ENCODE results near the gene DGCR8. TPM values are rescaled to one million over a fixed set of nuclear protein-coding genes. Genes with fewer than 3 reads are reported as not detected.

The DGCR8 gene
- total RNA-seq, 4 donors from 2014 or later: 16.9 to 27.6 (median 25.5) TPM

- WGBS, 2 donors (ENCODE audit: low coverage in 1 of 2): no CpG with 5 or more reads among the region's 17 CpGs
- Histone ChIP-seq H3K27ac (no peak overlapping the region), H3K9me3 (no peaks in the 10 kb centered on the region), H3K4me3 (no peak overlapping the region), H3K36me3 (peaks cover 0 to 65% of the 10 kb centered on the region in 2 donors), H3K4me1 (peaks cover 0 to 34% (median 26%) of the 10 kb centered on the region in 3 donors), H3K27me3 (no peaks in the 10 kb centered on the region)
- ATAC-seq: no peak
- TF ChIP-seq POLR2A (IDR thresholded peaks at IDR 0.05) (no peak), POLR2AphosphoS5 (IDR thresholded peaks at IDR 0.05) (no peak), CTCF (IDR thresholded peaks at IDR 0.05) (no peak), EP300 (IDR thresholded peaks at IDR 0.05) (no peak)
These were observed 60.5 kb downstream of the DGCR8 start for GRCh38 chr22:20140521-20140964.

GRCh38 chr22:20141186-20142077 is 61.4 kb downstream of the DGCR8 start:
- H3K36me3 ChIP-seq: peaks cover 0 to 67% of the 10 kb centered on the region in 2 donors
- peaks cover 0 to 25% (median 17%) of the 10 kb centered on the region in 3 donors for H3K4me1 ChIP-seq
- no peak for ATAC-seq
- no peak for TF ChIP-seq POLR2AphosphoS5 (IDR thresholded peaks at IDR 0.05)
- TF ChIP-seq POLR2A (IDR thresholded peaks at IDR 0.05): no peak
- no peak for TF ChIP-seq CTCF (IDR thresholded peaks at IDR 0.05)
- no peak for TF ChIP-seq EP300 (IDR thresholded peaks at IDR 0.05)
- no CpG with 5 or more reads among the region's 22 CpGs for WGBS, 2 donors (ENCODE audit: low coverage in 1 of 2)
- no peak overlapping the region for H3K27ac ChIP-seq
- no peak overlapping the region for H3K4me3 ChIP-seq
- no peaks in the 10 kb centered on the region for H3K9me3 ChIP-seq
- H3K27me3 ChIP-seq: no peaks in the 10 kb centered on the region

- H3K36me3 ChIP-seq: peaks cover 0 to 76% of the 10 kb centered on the region in 2 donors
- H3K4me1 ChIP-seq: peaks cover 0 to 9% (median 2%) of the 10 kb centered on the region in 3 donors
- no peaks in the 10 kb centered on the region for H3K27me3 ChIP-seq
- ATAC-seq: no peak
- WGBS, 2 donors (ENCODE audit: low coverage in 1 of 2): 100% methylated on average over 1 of the region's 65 CpGs; no CpG with 5 or more reads in 1 of the 2 donors
- no peak overlapping the region for H3K27ac ChIP-seq
- no peak for TF ChIP-seq POLR2A (IDR thresholded peaks at IDR 0.05)
- TF ChIP-seq POLR2AphosphoS5 (IDR thresholded peaks at IDR 0.05): no peak
- no peak for TF ChIP-seq CTCF (IDR thresholded peaks at IDR 0.05)
- no peak for TF ChIP-seq EP300 (IDR thresholded peaks at IDR 0.05)
- H3K4me3 ChIP-seq: no peak overlapping the region
- no peaks in the 10 kb centered on the region for H3K9me3 ChIP-seq
These were observed 62.9 kb downstream of the DGCR8 start for GRCh38 chr22:20142711-20143621.

- TF ChIP-seq CTCF (IDR thresholded peaks at IDR 0.05) (no peak), EP300 (IDR thresholded peaks at IDR 0.05) (no peak), POLR2AphosphoS5 (IDR thresholded peaks at IDR 0.05) (no peak), POLR2A (IDR thresholded peaks at IDR 0.05) (no peak)
- WGBS, 2 donors (ENCODE audit: low coverage in 1 of 2): no CpG with 5 or more reads among the region's 19 CpGs
These were observed 64.0 kb downstream of the DGCR8 start for GRCh38 chr22:20143883-20144665.

More at GRCh38 chr22:20143883-20144665, 64.0 kb downstream of the DGCR8 start:
- Histone ChIP-seq H3K9me3 (no peaks in the 10 kb centered on the region), H3K27me3 (no peaks in the 10 kb centered on the region), H3K27ac (no peak overlapping the region), H3K4me3 (no peak overlapping the region), H3K4me1 (no peaks in the 10 kb centered on the region), H3K36me3 (peaks cover 0 to 75% of the 10 kb centered on the region in 2 donors)
- ATAC-seq: no peak
